Adrenal gland (tissue), 5 donors: ENCODE data around the gene OTOS.

Experiments used
- CTCF ChIP-seq, 6 experiments: fragments of 450-650 bp in 4 of 6; fragments of 200-600 bp in 2 of 6; sonication (generic) in 1 of 6; IDR thresholded peaks; 1 replicate in 5 of 6; 2 replicates in 1 of 6; pipeline versions ENCODE4 v1.5.1 to v1.8.0; 2016 to 2021; ENCODE audit warnings: antibody characterized with exemption in 6 of 6, mild to moderate bottlenecking in 2 of 6, moderate library complexity in 1 of 6
- POLR2A ChIP-seq, 2 donors: fragments of 450-650 bp; IDR thresholded peaks; one replicate each; pipeline ENCODE4 v1.6.1; 2017; ENCODE audit warnings: antibody characterized with exemption in 2 of 2, mild to moderate bottlenecking in 2 of 2, moderate library complexity in 1 of 2
- donor health status: DM: no; HTN: no; CAD: no.

GRCh38 chr2:240146627-240147278, 6.3 kb upstream of the OTOS start:
- TF ChIP-seq CTCF (IDR thresholded peaks at IDR 0.05) (no peak), POLR2A (IDR thresholded peaks at IDR 0.05) (no peak)
